ENCODE results near the gene ZNF556. TPM values are rescaled to one million over a fixed set of nuclear protein-coding genes. Genes with fewer than 3 reads are reported as not detected.
"Not testable (repeated sequence)": the region's sequence is repeated elsewhere in the genome, so short reads cannot be mapped to it uniquely, and the experiment has no call there.

ZNF556 gene
- total and polyA plus RNA-seq, 11 donors = 0.16 to 0.20 TPM; not detected in 9

GRCh38 chr19:2883686-2884439 is 16.7 kb downstream of the ZNF556 start:
- ATAC-seq (no peak), DNase-seq (no peak)
- Histone ChIP-seq H3K27ac (no peak overlapping the region), H3K9me3 (peaks cover 0 to 7% (median under 1%) of the 10 kb centered on the region in 12 donors), H3K4me3 (no peak overlapping the region), H3K4me1 (peaks cover 0 to 6% (median 0%) of the 10 kb centered on the region in 12 donors), H3K27me3 (no peaks in the 10 kb centered on the region), H3K36me3 (no peaks in the 10 kb centered on the region)
- TF ChIP-seq, protein P1, sequence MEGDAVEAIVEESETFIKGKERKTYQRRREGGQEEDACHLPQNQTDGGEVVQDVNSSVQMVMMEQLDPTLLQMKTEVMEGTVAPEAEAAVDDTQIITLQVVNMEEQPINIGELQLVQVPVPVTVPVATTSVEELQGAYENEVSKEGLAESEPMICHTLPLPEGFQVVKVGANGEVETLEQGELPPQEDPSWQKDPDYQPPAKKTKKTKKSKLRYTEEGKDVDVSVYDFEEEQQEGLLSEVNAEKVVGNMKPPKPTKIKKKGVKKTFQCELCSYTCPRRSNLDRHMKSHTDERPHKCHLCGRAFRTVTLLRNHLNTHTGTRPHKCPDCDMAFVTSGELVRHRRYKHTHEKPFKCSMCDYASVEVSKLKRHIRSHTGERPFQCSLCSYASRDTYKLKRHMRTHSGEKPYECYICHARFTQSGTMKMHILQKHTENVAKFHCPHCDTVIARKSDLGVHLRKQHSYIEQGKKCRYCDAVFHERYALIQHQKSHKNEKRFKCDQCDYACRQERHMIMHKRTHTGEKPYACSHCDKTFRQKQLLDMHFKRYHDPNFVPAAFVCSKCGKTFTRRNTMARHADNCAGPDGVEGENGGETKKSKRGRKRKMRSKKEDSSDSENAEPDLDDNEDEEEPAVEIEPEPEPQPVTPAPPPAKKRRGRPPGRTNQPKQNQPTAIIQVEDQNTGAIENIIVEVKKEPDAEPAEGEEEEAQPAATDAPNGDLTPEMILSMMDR (IDR thresholded peaks at IDR 0.05) = no peak
- TF ChIP-seq POLR2A (IDR thresholded peaks at IDR 0.05) = no peak
- intact Hi-C loops (cut with DNase I) = loop anchor here in 2 of 10 donors (10.0 kb wide), 3 partner anchors 61 to 281 kb away; partner anchors contain the start of gene ZNF77 (in 1 of the 2)
- 86 to 91% (median 89%) methylated on average over 14 of the region's 14 CpGs for WGBS, 4 donors

- no peaks in the 10 kb centered on the region for H3K9me3 ChIP-seq
- H3K27me3 ChIP-seq = no peaks in the 10 kb centered on the region
- intact Hi-C loops (cut with DNase I) = loop anchor here in 8 of 10 donors (2.0 to 10.0 kb wide), 8 partner anchors 57 to 279 kb away; partner anchors contain the start of gene ZNF77 (in 2 of the 8)
- TF ChIP-seq POLR2A (IDR thresholded peaks at IDR 0.05) = no peak
- TF ChIP-seq, protein P1 (IDR thresholded peaks at IDR 0.05) = no peak
- DNase-seq = no peak
- no peak for ATAC-seq
- peaks cover 0 to 6% (median 0%) of the 10 kb centered on the region in 12 donors for H3K4me1 ChIP-seq
- WGBS, 4 donors = 80 to 90% (median 85%) methylated on average over 15 to 17 of the region's 17 CpGs
- no peak overlapping the region for H3K27ac ChIP-seq
- no peak overlapping the region for H3K4me3 ChIP-seq
- no peaks in the 10 kb centered on the region for H3K36me3 ChIP-seq
Measured at GRCh38 chr19:2885736-2886135, 18.6 kb downstream of the ZNF556 start.

- 22 to 29% (median 28%) methylated on average over 9 of the region's 9 CpGs for WGBS, 4 donors
- no peak overlapping the region for H3K4me3 ChIP-seq
- H3K36me3 ChIP-seq = no peaks in the 10 kb centered on the region
- intact Hi-C loops (cut with DNase I) = loop anchor here in 8 of 10 donors (2.0 to 10.0 kb wide), 8 partner anchors 55 to 277 kb away; partner anchors contain the start of gene ZNF77 (in 2 of the 8)
- no peak for TF ChIP-seq POLR2A (IDR thresholded peaks at IDR 0.05)
- TF ChIP-seq, protein P1 (IDR thresholded peaks at IDR 0.05) = peak; percentile 56 to 77 (median 64)
- H3K4me1 ChIP-seq = peaks cover 0 to 6% (median 0%) of the 10 kb centered on the region in 12 donors
- no peaks in the 10 kb centered on the region for H3K27me3 ChIP-seq
- H3K27ac ChIP-seq = no peak overlapping the region
- no peaks in the 10 kb centered on the region for H3K9me3 ChIP-seq
- ATAC-seq = peak; percentile 57 to 74 (median 73)
- no peak for DNase-seq
Measured at GRCh38 chr19:2887391-2887914, 20.3 kb downstream of the ZNF556 start.

GRCh38 chr19:2888731-2889224 is 21.6 kb downstream of the ZNF556 start:
- 52 to 78% (median 62%) methylated on average over 34 to 37 of the region's 37 CpGs for WGBS, 4 donors
- Histone ChIP-seq H3K4me3 (peak overlapping the region in 10 of 12 donors; percentile 17 to 52 (median 39)), H3K27ac (peak overlapping the region in 2 of 12 donors; percentile 53 to 62), H3K4me1 (peaks cover 0 to 7% (median 2%) of the 10 kb centered on the region in 12 donors), H3K9me3 (no peaks in the 10 kb centered on the region), H3K36me3 (no peaks in the 10 kb centered on the region), H3K27me3 (no peaks in the 10 kb centered on the region)
- DNase-seq = peak in 4 of 5 donors; percentile 10 to 57 (median 39)
- intact Hi-C loops (cut with DNase I) = loop anchor here in 7 of 10 donors (5.0 to 10.0 kb wide), 7 partner anchors 54 to 276 kb away; partner anchors contain the start of gene ZNF77 (in 2 of the 7)
- TF ChIP-seq POLR2A (IDR thresholded peaks at IDR 0.05) = no peak
- TF ChIP-seq, protein P1 (IDR thresholded peaks at IDR 0.05) = peak in 3 of 12 donors; percentile 9 to 32 (median 16)
- ATAC-seq = peak in 3 of 4 donors; percentile 51 to 71 (median 54)

GRCh38 chr19:2890531-2890930 is 23.4 kb downstream of the ZNF556 start:
- not testable (repeated sequence) for H3K36me3 ChIP-seq, H3K27ac ChIP-seq, H3K27me3 ChIP-seq, H3K9me3 ChIP-seq, DNase-seq, H3K4me1 ChIP-seq, ATAC-seq, H3K4me3 ChIP-seq
- WGBS, 4 donors = 78 to 84% (median 79%) methylated on average over 8 of the region's 8 CpGs
- intact Hi-C loops (cut with DNase I) = loop anchor here in 1 of 10 donors (10.0 kb wide), 1 partner anchor 226 kb away; no protein-coding TSS in a partner anchor

Measured in heart left ventricle (tissue), 16 donors.